Lower lobe of right lung (tissue), 2 donors: ENCODE results near the gene FNIP1. TPM values are rescaled to one million over a fixed set of nuclear protein-coding genes. Genes with fewer than 3 reads are reported as not detected.

Experiments used
- ATAC-seq, 2 donors: fragments of 200-7000 bp; cut with Tn5 transposase; one replicate each; pipeline ENCODE4 v1.9.1; 2020 to 2022; ENCODE audit warnings: mild to moderate bottlenecking in 2 of 2, moderate library complexity in 2 of 2
- DNase-seq: peaks from one replicate; pipeline ENCODE4 v3.0.0-alpha.2; 2020
- H3K27ac ChIP-seq: fragments of 200-600 bp; one replicate; pipeline ENCODE4 v1.8.0; 2022
- H3K27me3 ChIP-seq: fragments of 200-600 bp; one replicate; pipeline ENCODE4 v1.8.0; 2022; ENCODE audit warnings: low read depth
- H3K36me3 ChIP-seq: fragments of 200-600 bp; one replicate; pipeline ENCODE4 v1.8.0; 2022; ENCODE audit warnings: mild to moderate bottlenecking
- H3K4me1 ChIP-seq: fragments of 200-600 bp; one replicate; pipeline ENCODE4 v1.8.0; 2022
- H3K4me3 ChIP-seq: fragments of 200-600 bp; one replicate; pipeline ENCODE4 v1.8.0; 2022; ENCODE audit warnings: mild to moderate bottlenecking
- H3K9me3 ChIP-seq: fragments of 200-600 bp; one replicate; pipeline ENCODE4 v1.8.0; 2022
- CTCF ChIP-seq: fragments of 200-600 bp; IDR thresholded peaks from one replicate; pipeline ENCODE4 v1.8.0; 2022; ENCODE audit warnings: antibody characterized with exemption, mild to moderate bottlenecking
- intact Hi-C: fragments of 100-400 bp; cut with DNase I; formaldehyde crosslinking; loops from one replicate; pipeline ENCODE4 v1.11.0; 2022
- total RNA-seq: library from RNA; stranded (reverse); fragmentation: NEBNext Ultra II Directional; extraction: Animal tissue kit (Norgen Biotek cat#: 25700); gene quantifications from one replicate; pipeline ENCODE4 v1.2.1, GENCODE V29; 2021
- donor health status: DM: no; HTN: yes; CAD: no; lungs with severe emphysema.

The FNIP1 gene
- total RNA-seq, 1 donor from 2014 or later = 40.3 TPM

- no peaks in the 10 kb centered on the region for H3K27me3 ChIP-seq
- no peak for TF ChIP-seq CTCF
- H3K9me3 ChIP-seq = no peaks in the 10 kb centered on the region
- no peaks in the 10 kb centered on the region for H3K36me3 ChIP-seq
- no peak for DNase-seq
- H3K27ac ChIP-seq = no peak overlapping the region
- intact Hi-C loops = no loop called here
- ATAC-seq = no peak
- peaks cover 31% of the 10 kb centered on the region for H3K4me1 ChIP-seq
- H3K4me3 ChIP-seq = no peak overlapping the region
Observed at GRCh38 chr5:131774652-131775367, 22.0 kb downstream of the FNIP1 start.

- no peak for ATAC-seq
- H3K36me3 ChIP-seq = no peaks in the 10 kb centered on the region
- intact Hi-C loops = no loop called here
- no peak overlapping the region for H3K27ac ChIP-seq
- no peak for DNase-seq
- H3K4me1 ChIP-seq = peaks cover 34% of the 10 kb centered on the region
- H3K9me3 ChIP-seq = no peaks in the 10 kb centered on the region
- no peak for TF ChIP-seq CTCF
- H3K27me3 ChIP-seq = no peaks in the 10 kb centered on the region
- H3K4me3 ChIP-seq = no peak overlapping the region
Observed at GRCh38 chr5:131773805-131774204, 23.0 kb downstream of the FNIP1 start.

GRCh38 chr5:131771692-131772091 lies 25.1 kb downstream of the FNIP1 start:
- DNase-seq = no peak
- H3K36me3 ChIP-seq = no peaks in the 10 kb centered on the region
- H3K27me3 ChIP-seq = no peaks in the 10 kb centered on the region
- ATAC-seq = no peak
- peaks cover 33% of the 10 kb centered on the region for H3K4me1 ChIP-seq
- intact Hi-C loops = no loop called here
- no peak for TF ChIP-seq CTCF
- H3K4me3 ChIP-seq = no peak overlapping the region
- H3K9me3 ChIP-seq = no peaks in the 10 kb centered on the region
- H3K27ac ChIP-seq = no peak overlapping the region

- Histone ChIP-seq H3K27ac (no peak overlapping the region), H3K9me3 (no peaks in the 10 kb centered on the region), H3K4me3 (no peak overlapping the region), H3K27me3 (no peaks in the 10 kb centered on the region), H3K4me1 (peaks cover 37% of the 10 kb centered on the region), H3K36me3 (peaks cover under 1% of the 10 kb centered on the region)
- intact Hi-C loops = no loop called here
- ATAC-seq (no peak), DNase-seq (no peak)
- no peak for TF ChIP-seq CTCF
Observed at GRCh38 chr5:131769961-131770360, 26.9 kb downstream of the FNIP1 start.

GRCh38 chr5:131769336-131769735 lies 27.5 kb downstream of the FNIP1 start:
- no peak overlapping the region for H3K27ac ChIP-seq
- H3K4me1 ChIP-seq = peaks cover 37% of the 10 kb centered on the region
- H3K36me3 ChIP-seq = peaks cover 3% of the 10 kb centered on the region
- DNase-seq (no peak), ATAC-seq (no peak)
- no peaks in the 10 kb centered on the region for H3K9me3 ChIP-seq
- no peak overlapping the region for H3K4me3 ChIP-seq
- H3K27me3 ChIP-seq = no peaks in the 10 kb centered on the region
- no peak for TF ChIP-seq CTCF
- intact Hi-C loops = no loop called here
